WTC11 (cell line): ENCODE results near the gene RAB22A. TPM values are rescaled to one million over a fixed set of nuclear protein-coding genes. Genes with fewer than 3 reads are reported as not detected.
A peak's percentile ranks its signal among the peaks of the same experiment; 100 is the strongest.

Experiments
- ATAC-seq: fragments of 200-7000 bp; cut with Tn5 transposase; 2 replicates; pipeline ENCODE4 v1.10.0; 2021; ENCODE audit warnings: mild to moderate bottlenecking, moderate library complexity
- CTCF ChIA-PET: fragments of 300-600 bp; sonication (Branson Sonifier 250); formaldehyde crosslinking; loops from one replicate; lab custom pipeline; 2021; ENCODE audit warnings: antibody characterized with exemption; lab: Charles Lee
- POLR2A ChIA-PET: fragments of 350-600 bp; sonication (Branson Sonifier 250); formaldehyde crosslinking; loops from one replicate; lab custom pipeline; 2021; ENCODE audit warnings: antibody characterized with exemption; lab: Charles Lee
- DNase-seq: peaks from one replicate; pipeline ENCODE4 v3.0.0; 2021; ENCODE audit warnings: low spot score
- H3K27ac Mint-ChIP-seq: 2 replicates; pipeline ENCODE4 v1.8.0; 2021; ENCODE audit warnings: mixed read lengths
- H3K27me3 Mint-ChIP-seq: 2 replicates; pipeline ENCODE4 v1.8.0; 2021; ENCODE audit warnings: low read depth, mild to moderate bottlenecking, moderate library complexity, mixed read lengths
- H3K36me3 Mint-ChIP-seq: 2 replicates; pipeline ENCODE4 v1.8.0; 2021; ENCODE audit warnings: mixed read lengths
- H3K4me1 Mint-ChIP-seq: 2 replicates; pipeline ENCODE4 v1.8.0; 2022; ENCODE audit warnings: mixed read lengths
- H3K4me3 Mint-ChIP-seq: 2 replicates; pipeline ENCODE4 v1.8.0; 2021; ENCODE audit warnings: mild to moderate bottlenecking, moderate library complexity, mixed read lengths
- H3K9me3 Mint-ChIP-seq: 2 replicates; pipeline ENCODE4 v1.8.0; 2021; ENCODE audit warnings: mixed read lengths
- ELF4 ChIP-seq: sonication (generic); formaldehyde crosslinking; IDR thresholded peaks from 2 replicates; pipeline ENCODE4 v1.8.1; 2022; ENCODE audit warnings: low read depth, mild to moderate bottlenecking, moderate library complexity, missing genetic modification reagents
- ETV6 ChIP-seq: sonication (generic); formaldehyde crosslinking; IDR thresholded peaks from 2 replicates; pipeline ENCODE4 v1.8.1; 2022; ENCODE audit warnings: mild to moderate bottlenecking, missing genetic modification reagents
- GABPB1 ChIP-seq: sonication (generic); formaldehyde crosslinking; IDR thresholded peaks from 2 replicates; pipeline ENCODE4 v1.8.1; 2023; ENCODE audit warnings: mild to moderate bottlenecking, missing genetic modification reagents
- MXD4 ChIP-seq: fragments of 250-450 bp; sonication (Bioruptor Pico); IDR thresholded peaks from 2 replicates; pipeline ENCODE4 v1.8.0; 2021; ENCODE audit warnings: mild to moderate bottlenecking, moderate library complexity, borderline replicate concordance
- NFE2L1 ChIP-seq: sonication (generic); formaldehyde crosslinking; IDR thresholded peaks from 2 replicates; pipeline ENCODE4 v1.8.1; 2023; ENCODE audit warnings: missing genetic modification reagents
- NFYB ChIP-seq: sonication (generic); formaldehyde crosslinking; conservative IDR thresholded peaks from 2 replicates; pipeline ENCODE4 v1.8.0; 2022; ENCODE audit warnings: low read depth, missing genetic modification reagents
- total RNA-seq: library from RNA; stranded (reverse); gene quantifications from 3 replicates; pipeline ENCODE4 v1.2.3, GENCODE V29; 2021
- TF ChIP-seq, protein P1 (sequence below): sonication (generic); formaldehyde crosslinking; conservative IDR thresholded peaks from 2 replicates; pipeline ENCODE4 v1.8.1; 2022; ENCODE audit warnings: mild to moderate bottlenecking, missing genetic modification reagents
- TF ChIP-seq, protein P2 (sequence below): sonication (generic); formaldehyde crosslinking; IDR thresholded peaks from 2 replicates; pipeline ENCODE4 v1.8.1; 2022; ENCODE audit warnings: low read depth, mild to moderate bottlenecking, moderate library complexity, missing genetic modification reagents, borderline replicate concordance
- TF ChIP-seq, protein P3 (sequence below): sonication (generic); formaldehyde crosslinking; IDR thresholded peaks from 2 replicates; pipeline ENCODE4 v1.8.0; 2022; ENCODE audit warnings: missing genetic modification reagents
- TF ChIP-seq, protein P4 (sequence below): sonication (generic); formaldehyde crosslinking; IDR thresholded peaks from 2 replicates; pipeline ENCODE4 v1.8.0; 2022; ENCODE audit warnings: mild to moderate bottlenecking, missing genetic modification reagents
- TF ChIP-seq, protein P5 (sequence below): sonication (generic); formaldehyde crosslinking; IDR thresholded peaks from 2 replicates; pipeline ENCODE4 v1.8.0; 2023; ENCODE audit warnings: missing genetic modification reagents
- TF ChIP-seq, protein P6 (sequence below): sonication (generic); formaldehyde crosslinking; IDR thresholded peaks from 2 replicates; pipeline ENCODE4 v1.8.0; 2023; ENCODE audit warnings: missing genetic modification reagents, mild to moderate bottlenecking, borderline replicate concordance
- TF ChIP-seq, protein P7 (sequence below): sonication (generic); formaldehyde crosslinking; IDR thresholded peaks from 2 replicates; pipeline ENCODE4 v1.8.1; 2023; ENCODE audit warnings: mild to moderate bottlenecking, missing genetic modification reagents

The RAB22A gene
- total RNA-seq, 1 experiment from 2014 or later, result 6.0 TPM

DNA sequence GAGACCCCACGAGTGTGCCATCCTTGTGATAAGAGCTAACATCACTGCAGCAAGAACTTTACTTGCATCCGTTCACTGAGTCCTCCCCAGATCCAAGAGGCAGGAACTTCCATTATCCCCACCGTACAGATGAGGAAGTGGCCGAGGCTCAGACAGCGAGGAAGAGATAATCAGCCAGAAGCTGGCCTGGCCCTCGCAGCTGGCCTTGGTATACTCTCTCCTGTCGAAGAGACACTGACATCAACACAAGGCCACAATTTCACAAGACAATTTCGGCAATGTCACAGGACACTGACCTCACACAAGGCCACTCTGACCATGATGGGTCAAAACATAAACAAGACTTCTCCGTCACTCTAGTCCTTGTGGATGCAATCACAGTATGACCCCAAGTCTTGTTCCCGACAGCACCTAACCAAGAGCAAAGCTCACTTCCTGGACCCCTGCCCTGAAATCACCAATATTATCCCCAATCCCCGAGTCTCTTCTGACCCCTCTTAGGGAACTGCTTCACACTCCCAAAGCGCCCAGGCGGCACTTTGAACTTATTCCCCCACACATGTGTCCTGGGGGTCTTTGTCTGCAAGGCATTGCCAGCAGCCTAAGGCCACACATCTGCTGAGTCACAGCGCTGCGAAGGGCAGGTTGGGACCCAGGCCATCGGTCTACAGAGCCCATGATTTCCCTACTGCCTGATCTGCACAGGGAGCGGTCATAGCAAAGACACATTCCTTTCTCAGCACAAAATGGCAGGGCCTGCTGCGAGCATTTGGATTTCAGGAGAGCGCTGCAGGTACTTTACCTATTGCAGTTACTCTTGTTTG is 64.7 kb downstream of the RAB22A start:
- ChIA-PET CTCF (interaction anchor here (0.7 kb wide), 1 partner anchor 158 kb away, joined by 3 read pairs; no protein-coding TSS in a partner anchor), POLR2A (interaction anchor here (1.1 kb wide), 1 partner anchor 14 kb away, joined by 4 read pairs; no protein-coding TSS in a partner anchor)
- ATAC-seq (peak; percentile 23), DNase-seq (peak; percentile 28)
- TF ChIP-seq NFE2L1, result peak; percentile 58
- TF ChIP-seq, protein P1, sequence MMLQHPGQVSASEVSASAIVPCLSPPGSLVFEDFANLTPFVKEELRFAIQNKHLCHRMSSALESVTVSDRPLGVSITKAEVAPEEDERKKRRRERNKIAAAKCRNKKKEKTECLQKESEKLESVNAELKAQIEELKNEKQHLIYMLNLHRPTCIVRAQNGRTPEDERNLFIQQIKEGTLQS, result no peak
- no peak for TF ChIP-seq ELF4 (CRISPR knock-in tag)
- no peak for TF ChIP-seq ETV6 (CRISPR knock-in tag)
- TF ChIP-seq, protein P2, sequence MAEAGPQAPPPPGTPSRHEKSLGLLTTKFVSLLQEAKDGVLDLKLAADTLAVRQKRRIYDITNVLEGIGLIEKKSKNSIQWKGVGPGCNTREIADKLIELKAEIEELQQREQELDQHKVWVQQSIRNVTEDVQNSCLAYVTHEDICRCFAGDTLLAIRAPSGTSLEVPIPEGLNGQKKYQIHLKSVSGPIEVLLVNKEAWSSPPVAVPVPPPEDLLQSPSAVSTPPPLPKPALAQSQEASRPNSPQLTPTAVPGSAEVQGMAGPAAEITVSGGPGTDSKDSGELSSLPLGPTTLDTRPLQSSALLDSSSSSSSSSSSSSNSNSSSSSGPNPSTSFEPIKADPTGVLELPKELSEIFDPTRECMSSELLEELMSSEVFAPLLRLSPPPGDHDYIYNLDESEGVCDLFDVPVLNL (CRISPR knock-in tag), result no peak
- TF ChIP-seq, protein P3, sequence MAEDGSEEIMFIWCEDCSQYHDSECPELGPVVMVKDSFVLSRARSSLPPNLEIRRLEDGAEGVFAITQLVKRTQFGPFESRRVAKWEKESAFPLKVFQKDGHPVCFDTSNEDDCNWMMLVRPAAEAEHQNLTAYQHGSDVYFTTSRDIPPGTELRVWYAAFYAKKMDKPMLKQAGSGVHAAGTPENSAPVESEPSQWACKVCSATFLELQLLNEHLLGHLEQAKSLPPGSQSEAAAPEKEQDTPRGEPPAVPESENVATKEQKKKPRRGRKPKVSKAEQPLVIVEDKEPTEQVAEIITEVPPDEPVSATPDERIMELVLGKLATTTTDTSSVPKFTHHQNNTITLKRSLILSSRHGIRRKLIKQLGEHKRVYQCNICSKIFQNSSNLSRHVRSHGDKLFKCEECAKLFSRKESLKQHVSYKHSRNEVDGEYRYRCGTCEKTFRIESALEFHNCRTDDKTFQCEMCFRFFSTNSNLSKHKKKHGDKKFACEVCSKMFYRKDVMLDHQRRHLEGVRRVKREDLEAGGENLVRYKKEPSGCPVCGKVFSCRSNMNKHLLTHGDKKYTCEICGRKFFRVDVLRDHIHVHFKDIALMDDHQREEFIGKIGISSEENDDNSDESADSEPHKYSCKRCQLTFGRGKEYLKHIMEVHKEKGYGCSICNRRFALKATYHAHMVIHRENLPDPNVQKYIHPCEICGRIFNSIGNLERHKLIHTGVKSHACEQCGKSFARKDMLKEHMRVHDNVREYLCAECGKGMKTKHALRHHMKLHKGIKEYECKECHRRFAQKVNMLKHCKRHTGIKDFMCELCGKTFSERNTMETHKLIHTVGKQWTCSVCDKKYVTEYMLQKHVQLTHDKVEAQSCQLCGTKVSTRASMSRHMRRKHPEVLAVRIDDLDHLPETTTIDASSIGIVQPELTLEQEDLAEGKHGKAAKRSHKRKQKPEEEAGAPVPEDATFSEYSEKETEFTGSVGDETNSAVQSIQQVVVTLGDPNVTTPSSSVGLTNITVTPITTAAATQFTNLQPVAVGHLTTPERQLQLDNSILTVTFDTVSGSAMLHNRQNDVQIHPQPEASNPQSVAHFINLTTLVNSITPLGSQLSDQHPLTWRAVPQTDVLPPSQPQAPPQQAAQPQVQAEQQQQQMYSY (CRISPR knock-in tag), result peak; percentile 74
- TF ChIP-seq, protein P4, sequence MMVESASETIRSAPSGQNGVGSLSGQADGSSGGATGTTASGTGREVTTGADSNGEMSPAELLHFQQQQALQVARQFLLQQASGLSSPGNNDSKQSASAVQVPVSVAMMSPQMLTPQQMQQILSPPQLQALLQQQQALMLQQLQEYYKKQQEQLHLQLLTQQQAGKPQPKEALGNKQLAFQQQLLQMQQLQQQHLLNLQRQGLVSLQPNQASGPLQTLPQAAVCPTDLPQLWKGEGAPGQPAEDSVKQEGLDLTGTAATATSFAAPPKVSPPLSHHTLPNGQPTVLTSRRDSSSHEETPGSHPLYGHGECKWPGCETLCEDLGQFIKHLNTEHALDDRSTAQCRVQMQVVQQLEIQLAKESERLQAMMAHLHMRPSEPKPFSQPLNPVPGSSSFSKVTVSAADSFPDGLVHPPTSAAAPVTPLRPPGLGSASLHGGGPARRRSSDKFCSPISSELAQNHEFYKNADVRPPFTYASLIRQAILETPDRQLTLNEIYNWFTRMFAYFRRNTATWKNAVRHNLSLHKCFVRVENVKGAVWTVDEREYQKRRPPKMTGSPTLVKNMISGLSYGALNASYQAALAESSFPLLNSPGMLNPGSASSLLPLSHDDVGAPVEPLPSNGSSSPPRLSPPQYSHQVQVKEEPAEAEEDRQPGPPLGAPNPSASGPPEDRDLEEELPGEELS (CRISPR knock-in tag), result no peak
- TF ChIP-seq, protein P5, sequence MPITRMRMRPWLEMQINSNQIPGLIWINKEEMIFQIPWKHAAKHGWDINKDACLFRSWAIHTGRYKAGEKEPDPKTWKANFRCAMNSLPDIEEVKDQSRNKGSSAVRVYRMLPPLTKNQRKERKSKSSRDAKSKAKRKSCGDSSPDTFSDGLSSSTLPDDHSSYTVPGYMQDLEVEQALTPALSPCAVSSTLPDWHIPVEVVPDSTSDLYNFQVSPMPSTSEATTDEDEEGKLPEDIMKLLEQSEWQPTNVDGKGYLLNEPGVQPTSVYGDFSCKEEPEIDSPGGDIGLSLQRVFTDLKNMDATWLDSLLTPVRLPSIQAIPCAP, result no peak
- TF ChIP-seq NFYB (CRISPR knock-in tag), result no peak
- no peak for TF ChIP-seq MXD4 (CRISPR knock-in tag)
- TF ChIP-seq GABPB1 (CRISPR knock-in tag), result peak; percentile 50; the same call in 1 of the 2 replicates
- TF ChIP-seq, protein P6, sequence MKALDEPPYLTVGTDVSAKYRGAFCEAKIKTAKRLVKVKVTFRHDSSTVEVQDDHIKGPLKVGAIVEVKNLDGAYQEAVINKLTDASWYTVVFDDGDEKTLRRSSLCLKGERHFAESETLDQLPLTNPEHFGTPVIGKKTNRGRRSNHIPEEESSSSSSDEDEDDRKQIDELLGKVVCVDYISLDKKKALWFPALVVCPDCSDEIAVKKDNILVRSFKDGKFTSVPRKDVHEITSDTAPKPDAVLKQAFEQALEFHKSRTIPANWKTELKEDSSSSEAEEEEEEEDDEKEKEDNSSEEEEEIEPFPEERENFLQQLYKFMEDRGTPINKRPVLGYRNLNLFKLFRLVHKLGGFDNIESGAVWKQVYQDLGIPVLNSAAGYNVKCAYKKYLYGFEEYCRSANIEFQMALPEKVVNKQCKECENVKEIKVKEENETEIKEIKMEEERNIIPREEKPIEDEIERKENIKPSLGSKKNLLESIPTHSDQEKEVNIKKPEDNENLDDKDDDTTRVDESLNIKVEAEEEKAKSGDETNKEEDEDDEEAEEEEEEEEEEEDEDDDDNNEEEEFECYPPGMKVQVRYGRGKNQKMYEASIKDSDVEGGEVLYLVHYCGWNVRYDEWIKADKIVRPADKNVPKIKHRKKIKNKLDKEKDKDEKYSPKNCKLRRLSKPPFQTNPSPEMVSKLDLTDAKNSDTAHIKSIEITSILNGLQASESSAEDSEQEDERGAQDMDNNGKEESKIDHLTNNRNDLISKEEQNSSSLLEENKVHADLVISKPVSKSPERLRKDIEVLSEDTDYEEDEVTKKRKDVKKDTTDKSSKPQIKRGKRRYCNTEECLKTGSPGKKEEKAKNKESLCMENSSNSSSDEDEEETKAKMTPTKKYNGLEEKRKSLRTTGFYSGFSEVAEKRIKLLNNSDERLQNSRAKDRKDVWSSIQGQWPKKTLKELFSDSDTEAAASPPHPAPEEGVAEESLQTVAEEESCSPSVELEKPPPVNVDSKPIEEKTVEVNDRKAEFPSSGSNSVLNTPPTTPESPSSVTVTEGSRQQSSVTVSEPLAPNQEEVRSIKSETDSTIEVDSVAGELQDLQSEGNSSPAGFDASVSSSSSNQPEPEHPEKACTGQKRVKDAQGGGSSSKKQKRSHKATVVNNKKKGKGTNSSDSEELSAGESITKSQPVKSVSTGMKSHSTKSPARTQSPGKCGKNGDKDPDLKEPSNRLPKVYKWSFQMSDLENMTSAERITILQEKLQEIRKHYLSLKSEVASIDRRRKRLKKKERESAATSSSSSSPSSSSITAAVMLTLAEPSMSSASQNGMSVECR, result no peak
- TF ChIP-seq, protein P7, sequence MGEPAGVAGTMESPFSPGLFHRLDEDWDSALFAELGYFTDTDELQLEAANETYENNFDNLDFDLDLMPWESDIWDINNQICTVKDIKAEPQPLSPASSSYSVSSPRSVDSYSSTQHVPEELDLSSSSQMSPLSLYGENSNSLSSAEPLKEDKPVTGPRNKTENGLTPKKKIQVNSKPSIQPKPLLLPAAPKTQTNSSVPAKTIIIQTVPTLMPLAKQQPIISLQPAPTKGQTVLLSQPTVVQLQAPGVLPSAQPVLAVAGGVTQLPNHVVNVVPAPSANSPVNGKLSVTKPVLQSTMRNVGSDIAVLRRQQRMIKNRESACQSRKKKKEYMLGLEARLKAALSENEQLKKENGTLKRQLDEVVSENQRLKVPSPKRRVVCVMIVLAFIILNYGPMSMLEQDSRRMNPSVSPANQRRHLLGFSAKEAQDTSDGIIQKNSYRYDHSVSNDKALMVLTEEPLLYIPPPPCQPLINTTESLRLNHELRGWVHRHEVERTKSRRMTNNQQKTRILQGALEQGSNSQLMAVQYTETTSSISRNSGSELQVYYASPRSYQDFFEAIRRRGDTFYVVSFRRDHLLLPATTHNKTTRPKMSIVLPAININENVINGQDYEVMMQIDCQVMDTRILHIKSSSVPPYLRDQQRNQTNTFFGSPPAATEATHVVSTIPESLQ (CRISPR knock-in tag), result no peak
- Mint-ChIP-seq H3K27me3 (no peaks in the 10 kb centered on the region; the same call in 1 of the 2 replicates), H3K9me3 (peaks cover 4% of the 10 kb centered on the region; the same call in 1 of the 2 replicates), H3K4me3 (peak overlapping the region; percentile 64), H3K4me1 (peaks cover 59% of the 10 kb centered on the region), H3K27ac (peak overlapping the region; percentile 59), H3K36me3 (no peaks in the 10 kb centered on the region)
